ENCODE results near the gene NKTR. TPM values are rescaled to one million over a fixed set of nuclear protein-coding genes. Genes with fewer than 3 reads are reported as not detected.

Gene NKTR
- total and polyA plus RNA-seq, 7 donors: 9.0 to 23.0 (median 14.1) TPM

- ATAC-seq (no peak), DNase-seq (no peak)
- no peaks in the 10 kb centered on the region for H3K9me3 ChIP-seq
- peaks cover 37% of the 10 kb centered on the region for H3K4me1 ChIP-seq
- H3K4me3 ChIP-seq: no peak overlapping the region
- no peak overlapping the region for H3K27ac ChIP-seq
- intact Hi-C loops (cut with DNase I): no loop called here
- 75 to 84% (median 80%) methylated on average over 7 of the region's 7 CpGs for WGBS, 3 donors
- no peak for TF ChIP-seq CTCF (IDR thresholded peaks at IDR 0.05)
- H3K36me3 ChIP-seq (ENCODE audit: insufficient read depth in 1 of 2, low read depth in 1 of 2): no peaks in the 10 kb centered on the region
- H3K27me3 ChIP-seq (ENCODE audit: insufficient read depth in 3 of 3, low read length in 2 of 3): no peaks in the 10 kb centered on the region
These were observed 69.6 kb downstream of the NKTR start for GRCh38 chr3:42670051-42670576.

- no peak for DNase-seq
- H3K4me3 ChIP-seq: no peak overlapping the region
- peaks cover 35% of the 10 kb centered on the region for H3K4me1 ChIP-seq
- TF ChIP-seq CTCF (IDR thresholded peaks at IDR 0.05): no peak
- no peak overlapping the region for H3K27ac ChIP-seq
- no peaks in the 10 kb centered on the region for H3K27me3 ChIP-seq (ENCODE audit: insufficient read depth in 3 of 3, low read length in 2 of 3)
- ATAC-seq: no peak
- WGBS, 3 donors: 73 to 100% (median 98%) methylated on average over 1 of the region's 1 CpG
- H3K9me3 ChIP-seq: no peaks in the 10 kb centered on the region
- no peaks in the 10 kb centered on the region for H3K36me3 ChIP-seq (ENCODE audit: insufficient read depth in 1 of 2, low read depth in 1 of 2)
- intact Hi-C loops (cut with DNase I): no loop called here
These were observed 70.2 kb downstream of the NKTR start for GRCh38 chr3:42670670-42671069.

GRCh38 chr3:42672515-42672914, 72.0 kb downstream of the NKTR start:
- WGBS, 3 donors: 58 to 68% (median 68%) methylated on average over 1 of the region's 1 CpG
- TF ChIP-seq CTCF (IDR thresholded peaks at IDR 0.05): no peak
- ATAC-seq: no peak

GRCh38 chr3:42673082-42673481, 72.6 kb downstream of the NKTR start:
- ATAC-seq (no peak), DNase-seq (no peak)
- Histone ChIP-seq H3K36me3 (ENCODE audit: insufficient read depth in 1 of 2, low read depth in 1 of 2) (no peaks in the 10 kb centered on the region), H3K4me1 (peaks cover 12% of the 10 kb centered on the region), H3K9me3 (no peaks in the 10 kb centered on the region), H3K27me3 (ENCODE audit: insufficient read depth in 3 of 3, low read length in 2 of 3) (no peaks in the 10 kb centered on the region), H3K27ac (no peak overlapping the region), H3K4me3 (no peak overlapping the region)
- no peak for TF ChIP-seq CTCF (IDR thresholded peaks at IDR 0.05)
- intact Hi-C loops (cut with DNase I): no loop called here

More at GRCh38 chr3:42672515-42672914, 72.0 kb downstream of the NKTR start:
- Histone ChIP-seq H3K4me3 (no peak overlapping the region), H3K36me3 (ENCODE audit: insufficient read depth in 1 of 2, low read depth in 1 of 2) (no peaks in the 10 kb centered on the region), H3K27ac (no peak overlapping the region), H3K9me3 (no peaks in the 10 kb centered on the region), H3K27me3 (ENCODE audit: insufficient read depth in 3 of 3, low read length in 2 of 3) (no peaks in the 10 kb centered on the region), H3K4me1 (peaks cover 17% of the 10 kb centered on the region)
- no peak for DNase-seq
- intact Hi-C loops (cut with DNase I): no loop called here

- H3K36me3 ChIP-seq (ENCODE audit: insufficient read depth in 1 of 2, low read depth in 1 of 2): no peaks in the 10 kb centered on the region
- no peak for DNase-seq
- no peak overlapping the region for H3K4me3 ChIP-seq
- no peak for TF ChIP-seq CTCF (IDR thresholded peaks at IDR 0.05)
- ATAC-seq: no peak
- H3K27ac ChIP-seq: no peak overlapping the region
- H3K9me3 ChIP-seq: no peaks in the 10 kb centered on the region
- no peaks in the 10 kb centered on the region for H3K27me3 ChIP-seq (ENCODE audit: insufficient read depth in 3 of 3, low read length in 2 of 3)
- H3K4me1 ChIP-seq: peaks cover under 1% of the 10 kb centered on the region
- intact Hi-C loops (cut with DNase I): no loop called here
- 54 to 57% (median 56%) methylated on average over 3 of the region's 3 CpGs for WGBS, 3 donors
These were observed 73.7 kb downstream of the NKTR start for GRCh38 chr3:42674146-42674545.
